ENCODE data around the gene IL1A. TPM values are rescaled to one million over a fixed set of nuclear protein-coding genes. Genes with fewer than 3 reads are reported as not detected.

IL1A gene
- polyA plus RNA-seq, 1 of the 3 experiments (the other 2 are of a cell fraction) = not detected

- peak overlapping the region; percentile 29; the same call in 1 of the 2 replicates for H3K4me2 ChIP-seq
- no peaks in the 10 kb centered on the region for H3K9me2 ChIP-seq
- peak overlapping the region; percentile 1 to 57; a peak in 3 of 4 replicates for H3K27ac ChIP-seq (ENCODE audit: low read depth in 2 of 2, low read length in 1 of 2)
- no peak overlapping the region; a peak in 1 of 4 replicates for H3K4me3 ChIP-seq (ENCODE audit: low read depth in 2 of 2, low read length in 1 of 2)
- H3K36me3 ChIP-seq (replicated peaks in 1 of 2; ENCODE audit: control insufficient read depth in 1 of 2, insufficient read depth in 2 of 2, low read length in 1 of 2) = peaks cover 11 to 37% of the 10 kb centered on the region in 2 experiments
- peak overlapping the region; percentile 43 for H2AFZ ChIP-seq (ENCODE audit: low read depth)
- no peak for TF ChIP-seq PBX3 (IDR thresholded peaks at IDR 0.05)
- no peak for TF ChIP-seq IRF3 (IDR thresholded peaks at IDR 0.05; ENCODE audit: low read depth, low read length)
- no peak for TF ChIP-seq ZBTB33 (IDR thresholded peaks at IDR 0.05; ENCODE audit: borderline replicate concordance, low read depth)
- TF ChIP-seq SMC3 (IDR thresholded peaks at IDR 0.05; ENCODE audit: low read depth, low read length) = peak; percentile 89
- 0 out of 2 replicates have a peak, but pooled peaks have one; percentile 43 for TF ChIP-seq RCOR1 (IDR thresholded peaks at IDR 0.05; ENCODE audit: low read length)
- peak; percentile 76 for TF ChIP-seq RAD21 (IDR thresholded peaks at IDR 0.05; ENCODE audit: low read length)
- TF ChIP-seq FOXM1 (IDR thresholded peaks at IDR 0.05; ENCODE audit: low read depth) = no peak
- TF ChIP-seq FOXJ3 (CRISPR knock-in tag; IDR thresholded peaks at IDR 0.05) = no peak
- TF ChIP-seq CTCF (IDR thresholded peaks at IDR 0.05) = peak; percentile 98
- ChIA-PET POLR2A (interaction anchor here (0.7 kb wide), 1 partner anchor 15 kb away, joined by 4 read pairs; no protein-coding TSS in a partner anchor), CTCF (interaction anchor here (0.6 to 5.3 kb wide), 34 partner anchors 9 to 230 kb away, joined by 3 to 102 read pairs (median 4); partner anchors contain the start of gene CKAP2L)
- H4K20me1 ChIP-seq (ENCODE audit: insufficient read depth) = no peaks in the 10 kb centered on the region
- peaks cover 23% of the 10 kb centered on the region for H3F3A ChIP-seq (replicated peaks; ENCODE audit: insufficient read depth)
- peaks cover 67% of the 10 kb centered on the region for H3K79me2 ChIP-seq (ENCODE audit: insufficient read depth)
- H3K9me3 ChIP-seq = no peaks in the 10 kb centered on the region
- no peaks in the 10 kb centered on the region for H3K27me3 ChIP-seq (ENCODE audit: insufficient read depth)
- no peak overlapping the region for H3K9ac ChIP-seq
- WGBS (ENCODE audit: low lambda C conversion rate) = 70% methylated on average over 9 of the region's 9 CpGs
- H3K4me1 ChIP-seq (ENCODE audit: control insufficient read depth in 1 of 2, insufficient read depth in 2 of 2, low read depth in 1 of 2, low read length in 1 of 2) = peaks cover 0 to 7% of the 10 kb centered on the region in 2 experiments; a peak in 1 of 4 replicates
- peak; percentile 72 for DNase-seq
Measured at GRCh38 chr2:112749755-112750559, 34.3 kb downstream of the IL1A start.
